ENCODE data around the gene GRPEL1.

GRPEL1 gene

GRCh38 chr4:7062816-7063215 is 5.0 kb downstream of the GRPEL1 start:
- no peak for DNase-seq

GRCh38 chr4:7061815-7062214 is 6.0 kb downstream of the GRPEL1 start:
- no peak for DNase-seq

- no peak for DNase-seq
Measured at GRCh38 chr4:7060346-7061150, 7.3 kb downstream of the GRPEL1 start.

GRCh38 chr4:7059662-7060061 is 8.2 kb downstream of the GRPEL1 start:
- DNase-seq = no peak

GRCh38 chr4:7058792-7059191 is 9.1 kb downstream of the GRPEL1 start:
- no peak for DNase-seq

- DNase-seq = no peak
Measured at GRCh38 chr4:7055990-7056325, 11.9 kb downstream of the GRPEL1 start.

- DNase-seq = no peak
Measured at GRCh38 chr4:7055111-7055989, 12.5 kb downstream of the GRPEL1 start.

GRCh38 chr4:7054106-7054880 is 13.6 kb downstream of the GRPEL1 start:
- no peak for DNase-seq

- DNase-seq = no peak
Measured at GRCh38 chr4:7052923-7053715, 14.7 kb downstream of the GRPEL1 start.

GRCh38 chr4:7052313-7052712 is 15.6 kb downstream of the GRPEL1 start:
- DNase-seq = no peak

GRCh38 chr4:7051905-7052304 is 16.0 kb downstream of the GRPEL1 start:
- DNase-seq = no peak

GRCh38 chr4:7051144-7051495 is 16.7 kb downstream of the GRPEL1 start:
- no peak for DNase-seq

- DNase-seq = no peak
Measured at GRCh38 chr4:7050481-7051143, 17.3 kb downstream of the GRPEL1 start.

- no peak for DNase-seq
Measured at GRCh38 chr4:7049739-7050138, 18.1 kb downstream of the GRPEL1 start.

- no peak for DNase-seq
Measured at GRCh38 chr4:7049295-7049694, 18.6 kb downstream of the GRPEL1 start.

GRCh38 chr4:7048642-7049041 is 19.2 kb downstream of the GRPEL1 start:
- DNase-seq = no peak

- DNase-seq = no peak
Measured at GRCh38 chr4:7046971-7047370, 20.9 kb downstream of the GRPEL1 start.

- no peak for DNase-seq
Measured at GRCh38 chr4:7045961-7046921, 21.6 kb downstream of the GRPEL1 start.

GRCh38 chr4:7045553-7045952 is 22.3 kb downstream of the GRPEL1 start:
- no peak for DNase-seq

GRCh38 chr4:7044137-7044930 is 23.5 kb downstream of the GRPEL1 start:
- DNase-seq = no peak

Data from activated CD4-positive, alpha-beta T cell treated with anti-CD3 and anti-CD28 coated beads for 1 hour (primary cell).